Mesothelial cell of epicardium (in vitro differentiated cells): ENCODE results near the gene CCDC28B. TPM values are rescaled to one million over a fixed set of nuclear protein-coding genes. Genes with fewer than 3 reads are reported as not detected.

ENCODE experiments used
- DNase-seq, 2 experiments: peaks; one replicate each; pipeline ENCODE4 v3.0.0; 2021; ENCODE audit warnings: low spot score in 2 of 2; ENCODE audit not compliant: unreplicated experiment in 2 of 2
- H3K27ac Mint-ChIP-seq: 2 replicates; pipeline ENCODE4 v1.8.0; 2021; ENCODE audit warnings: mixed read lengths
- H3K27me3 Mint-ChIP-seq: 2 replicates; pipeline ENCODE4 v1.8.0; 2021; ENCODE audit warnings: low read depth, mixed read lengths
- H3K36me3 Mint-ChIP-seq: 2 replicates; pipeline ENCODE4 v1.8.0; 2021; ENCODE audit warnings: mixed read lengths
- H3K4me1 Mint-ChIP-seq: 2 replicates; pipeline ENCODE4 v1.8.0; 2021; ENCODE audit warnings: mixed read lengths
- H3K4me3 Mint-ChIP-seq: 2 replicates; pipeline ENCODE4 v1.8.0; 2021; ENCODE audit warnings: mild to moderate bottlenecking, moderate library complexity, mixed read lengths
- H3K9me3 Mint-ChIP-seq: 2 replicates; pipeline ENCODE4 v1.8.0; 2021; ENCODE audit warnings: mixed read lengths
- CTCF ChIP-seq: fragments of 200-600 bp; sonication (generic); IDR thresholded peaks from one replicate; pipeline ENCODE4 v1.5.0; 2021; ENCODE audit warnings: antibody characterized with exemption; ENCODE audit not compliant: unreplicated experiment
- total RNA-seq: library from RNA; stranded (reverse); gene quantifications from 3 replicates; pipeline ENCODE4 v1.2.1, GENCODE V29; 2021

CCDC28B gene
- total RNA-seq, 1 donor from 2014 or later: 21.6 TPM

- H3K4me3 Mint-ChIP-seq: no peak overlapping the region
- no peak for DNase-seq
- H3K27me3 Mint-ChIP-seq: no peaks in the 10 kb centered on the region
- peaks cover 17% of the 10 kb centered on the region for H3K4me1 Mint-ChIP-seq
- peaks cover 42% of the 10 kb centered on the region for H3K36me3 Mint-ChIP-seq
- no peaks in the 10 kb centered on the region for H3K9me3 Mint-ChIP-seq
- H3K27ac Mint-ChIP-seq: no peak overlapping the region
- no peak for TF ChIP-seq CTCF
Measured at GRCh38 chr1:32186077-32186476, 14.3 kb upstream of the CCDC28B start.

- Mint-ChIP-seq H3K27ac (no peak overlapping the region), H3K36me3 (peaks cover 41% of the 10 kb centered on the region), H3K27me3 (no peaks in the 10 kb centered on the region), H3K4me1 (peaks cover 13% of the 10 kb centered on the region), H3K9me3 (no peaks in the 10 kb centered on the region), H3K4me3 (no peak overlapping the region)
- TF ChIP-seq CTCF: no peak
- no peak for DNase-seq
Measured at GRCh38 chr1:32186491-32186890, 13.9 kb upstream of the CCDC28B start.

- H3K4me3 Mint-ChIP-seq: no peak overlapping the region
- peaks cover 52% of the 10 kb centered on the region for H3K36me3 Mint-ChIP-seq
- TF ChIP-seq CTCF: no peak
- peaks cover 7% of the 10 kb centered on the region for H3K4me1 Mint-ChIP-seq
- no peak overlapping the region for H3K27ac Mint-ChIP-seq
- no peak for DNase-seq
- no peaks in the 10 kb centered on the region for H3K27me3 Mint-ChIP-seq
- no peaks in the 10 kb centered on the region for H3K9me3 Mint-ChIP-seq
Measured at GRCh38 chr1:32187850-32188249, 12.5 kb upstream of the CCDC28B start.

GRCh38 chr1:32192220-32192948 is 8.0 kb upstream of the CCDC28B start:
- no peak for TF ChIP-seq CTCF
- peaks cover 46% of the 10 kb centered on the region for H3K36me3 Mint-ChIP-seq
- H3K4me1 Mint-ChIP-seq: no peaks in the 10 kb centered on the region
- H3K9me3 Mint-ChIP-seq: no peaks in the 10 kb centered on the region
- no peaks in the 10 kb centered on the region for H3K27me3 Mint-ChIP-seq
- no peak overlapping the region for H3K4me3 Mint-ChIP-seq
- DNase-seq: no peak
- no peak overlapping the region for H3K27ac Mint-ChIP-seq

GRCh38 chr1:32194984-32195383 is 5.4 kb upstream of the CCDC28B start:
- TF ChIP-seq CTCF: no peak
- peaks cover 4% of the 10 kb centered on the region for H3K4me1 Mint-ChIP-seq
- H3K36me3 Mint-ChIP-seq: peaks cover 37% of the 10 kb centered on the region
- H3K9me3 Mint-ChIP-seq: no peaks in the 10 kb centered on the region
- H3K27me3 Mint-ChIP-seq: no peaks in the 10 kb centered on the region
- H3K27ac Mint-ChIP-seq: no peak overlapping the region
- H3K4me3 Mint-ChIP-seq: no peak overlapping the region
- no peak for DNase-seq

- Mint-ChIP-seq H3K27ac (no peak overlapping the region), H3K27me3 (no peaks in the 10 kb centered on the region), H3K4me3 (no peak overlapping the region), H3K4me1 (peaks cover 7% of the 10 kb centered on the region), H3K36me3 (peaks cover 33% of the 10 kb centered on the region), H3K9me3 (no peaks in the 10 kb centered on the region)
- DNase-seq: no peak
- no peak for TF ChIP-seq CTCF
Measured at GRCh38 chr1:32195531-32195930, 4.9 kb upstream of the CCDC28B start.
